ENCODE results near the gene SLC9A6.

SLC9A6 gene

DNA sequence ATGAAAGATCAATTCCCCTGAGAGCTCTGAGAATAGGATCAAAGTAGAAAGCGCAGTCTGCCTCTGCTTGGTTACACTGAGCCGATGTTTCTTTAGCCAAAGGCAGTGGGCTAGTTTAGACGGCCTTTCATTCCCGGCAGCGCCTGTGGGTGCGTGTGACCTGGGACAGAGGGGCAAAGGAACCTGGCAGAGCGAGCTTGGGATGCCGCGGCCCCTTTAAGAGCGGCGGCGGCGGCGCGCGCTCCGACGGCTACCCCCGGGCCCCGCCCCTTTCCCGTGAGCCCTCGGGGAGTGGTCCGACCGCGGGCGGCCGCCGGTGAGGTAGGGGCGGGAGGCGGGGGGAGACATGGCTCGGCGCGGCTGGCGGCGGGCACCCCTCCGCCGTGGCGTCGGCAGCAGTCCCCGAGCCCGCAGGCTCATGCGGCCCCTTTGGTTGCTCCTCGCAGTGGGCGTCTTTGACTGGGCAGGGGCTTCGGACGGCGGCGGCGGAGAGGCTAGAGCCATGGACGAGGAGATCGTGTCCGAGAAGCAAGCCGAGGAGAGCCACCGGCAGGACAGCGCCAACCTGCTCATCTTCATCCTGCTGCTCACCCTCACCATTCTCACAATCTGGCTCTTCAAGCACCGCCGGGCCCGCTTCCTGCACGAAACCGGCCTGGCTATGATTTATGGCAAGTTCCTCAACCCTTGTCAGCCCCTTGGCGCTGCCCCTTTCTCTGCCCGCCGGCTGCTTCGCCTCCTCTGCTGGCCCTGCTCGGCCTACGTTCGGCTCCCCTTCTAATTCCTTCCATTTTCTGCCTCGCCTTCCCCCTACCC, at the start of gene SLC9A6 (continued):
- TF ChIP-seq, protein P1, sequence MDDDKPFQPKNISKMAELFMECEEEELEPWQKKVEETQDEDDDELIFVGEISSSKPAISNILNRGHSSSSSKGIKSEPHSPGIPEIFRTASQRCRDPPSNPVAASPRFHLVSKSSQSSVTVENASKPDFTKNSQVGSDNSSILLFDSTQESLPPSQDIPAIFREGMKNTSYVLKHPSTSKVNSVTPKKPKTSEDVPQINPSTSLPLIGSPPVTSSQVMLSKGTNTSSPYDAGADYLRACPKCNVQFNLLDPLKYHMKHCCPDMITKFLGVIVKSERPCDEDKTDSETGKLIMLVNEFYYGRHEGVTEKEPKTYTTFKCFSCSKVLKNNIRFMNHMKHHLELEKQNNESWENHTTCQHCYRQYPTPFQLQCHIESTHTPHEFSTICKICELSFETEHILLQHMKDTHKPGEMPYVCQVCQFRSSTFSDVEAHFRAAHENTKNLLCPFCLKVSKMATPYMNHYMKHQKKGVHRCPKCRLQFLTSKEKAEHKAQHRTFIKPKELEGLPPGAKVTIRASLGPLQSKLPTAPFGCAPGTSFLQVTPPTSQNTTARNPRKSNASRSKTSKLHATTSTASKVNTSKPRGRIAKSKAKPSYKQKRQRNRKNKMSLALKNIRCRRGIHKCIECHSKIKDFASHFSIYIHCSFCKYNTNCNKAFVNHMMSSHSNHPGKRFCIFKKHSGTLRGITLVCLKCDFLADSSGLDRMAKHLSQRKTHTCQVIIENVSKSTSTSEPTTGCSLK (tag by site-specific recombination; IDR thresholded peaks at IDR 0.05): no peak
- no peak for TF ChIP-seq ZNF843 (tag by site-specific recombination; IDR thresholded peaks at IDR 0.05)
- no peak for TF ChIP-seq ZNF488 (tag by site-specific recombination; IDR thresholded peaks at IDR 0.05)
- TF ChIP-seq ZNF354C (tag by site-specific recombination; IDR thresholded peaks at IDR 0.05; ENCODE audit: borderline replicate concordance, low read depth): no peak
- no peak for TF ChIP-seq ZNF776 (tag by site-specific recombination; IDR thresholded peaks at IDR 0.05; ENCODE audit: borderline replicate concordance)
- no peak for TF ChIP-seq ZNF830 (tag by site-specific recombination; IDR thresholded peaks at IDR 0.05; ENCODE audit: low read depth)
- TF ChIP-seq ZNF670 (tag by site-specific recombination; IDR thresholded peaks at IDR 0.05; ENCODE audit: low read depth): no peak
- TF ChIP-seq ZNF560 (tag by site-specific recombination; IDR thresholded peaks at IDR 0.05; ENCODE audit: borderline replicate concordance): peak; percentile 75; the same call in 1 of the 2 replicates
- no peak; the same call in 1 of the 2 replicates for TF ChIP-seq BCL11B (tag by site-specific recombination; IDR thresholded peaks at IDR 0.05; ENCODE audit: low read depth)
- TF ChIP-seq MYNN (tag by site-specific recombination; IDR thresholded peaks at IDR 0.05; ENCODE audit: borderline replicate concordance): no peak
- TF ChIP-seq SCRT2 (tag by site-specific recombination; IDR thresholded peaks at IDR 0.05): no peak
- no peak for TF ChIP-seq HOXA7 (CRISPR knock-in tag; IDR thresholded peaks at IDR 0.05; ENCODE audit: borderline replicate concordance)
- no peak for TF ChIP-seq ZNF302 (tag by site-specific recombination; IDR thresholded peaks at IDR 0.05; ENCODE audit: low read depth)
- no peak for TF ChIP-seq PBX3 (CRISPR knock-in tag; IDR thresholded peaks at IDR 0.05)
- TF ChIP-seq ZNF174 (tag by site-specific recombination; IDR thresholded peaks at IDR 0.05): no peak
- peak; percentile 70; the same call in 1 of the 2 replicates for TF ChIP-seq KLF10 (tag by site-specific recombination; IDR thresholded peaks at IDR 0.05)
- no peak for TF ChIP-seq ZFP3 (tag by site-specific recombination; IDR thresholded peaks at IDR 0.05; ENCODE audit: low read depth)
- TF ChIP-seq, protein P2, sequence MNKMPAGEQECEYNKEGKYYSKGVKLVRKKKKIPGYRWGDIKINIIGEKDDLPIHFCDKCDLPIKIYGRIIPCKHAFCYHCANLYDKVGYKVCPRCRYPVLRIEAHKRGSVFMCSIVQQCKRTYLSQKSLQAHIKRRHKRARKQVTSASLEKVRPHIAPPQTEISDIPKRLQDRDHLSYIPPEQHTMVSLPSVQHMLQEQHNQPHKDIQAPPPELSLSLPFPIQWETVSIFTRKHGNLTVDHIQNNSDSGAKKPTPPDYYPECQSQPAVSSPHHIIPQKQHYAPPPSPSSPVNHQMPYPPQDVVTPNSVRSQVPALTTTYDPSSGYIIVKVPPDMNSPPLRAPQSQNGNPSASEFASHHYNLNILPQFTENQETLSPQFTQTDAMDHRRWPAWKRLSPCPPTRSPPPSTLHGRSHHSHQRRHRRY (tag by site-specific recombination; IDR thresholded peaks at IDR 0.05): no peak
- TF ChIP-seq ZNF571 (tag by site-specific recombination; IDR thresholded peaks at IDR 0.05): no peak
- TF ChIP-seq TSHZ1 (tag by site-specific recombination; IDR thresholded peaks at IDR 0.05; ENCODE audit: borderline replicate concordance): no peak
- TF ChIP-seq ZNF175 (tag by site-specific recombination; IDR thresholded peaks at IDR 0.05): no peak
- TF ChIP-seq, protein P3, sequence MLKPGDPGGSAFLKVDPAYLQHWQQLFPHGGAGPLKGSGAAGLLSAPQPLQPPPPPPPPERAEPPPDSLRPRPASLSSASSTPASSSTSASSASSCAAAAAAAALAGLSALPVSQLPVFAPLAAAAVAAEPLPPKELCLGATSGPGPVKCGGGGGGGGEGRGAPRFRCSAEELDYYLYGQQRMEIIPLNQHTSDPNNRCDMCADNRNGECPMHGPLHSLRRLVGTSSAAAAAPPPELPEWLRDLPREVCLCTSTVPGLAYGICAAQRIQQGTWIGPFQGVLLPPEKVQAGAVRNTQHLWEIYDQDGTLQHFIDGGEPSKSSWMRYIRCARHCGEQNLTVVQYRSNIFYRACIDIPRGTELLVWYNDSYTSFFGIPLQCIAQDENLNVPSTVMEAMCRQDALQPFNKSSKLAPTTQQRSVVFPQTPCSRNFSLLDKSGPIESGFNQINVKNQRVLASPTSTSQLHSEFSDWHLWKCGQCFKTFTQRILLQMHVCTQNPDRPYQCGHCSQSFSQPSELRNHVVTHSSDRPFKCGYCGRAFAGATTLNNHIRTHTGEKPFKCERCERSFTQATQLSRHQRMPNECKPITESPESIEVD (tag by site-specific recombination; IDR thresholded peaks at IDR 0.05): no peak
- TF ChIP-seq ZNF311 (tag by site-specific recombination; IDR thresholded peaks at IDR 0.05; ENCODE audit: borderline replicate concordance): no peak
- no peak; the same call in 1 of the 2 replicates for TF ChIP-seq YY2 (tag by site-specific recombination; IDR thresholded peaks at IDR 0.05)
- TF ChIP-seq ZNF555 (tag by site-specific recombination; conservative IDR thresholded peaks at IDR 0.05): no peak
